NK-92 (cell line): ENCODE measurements around the gene TMTC1.

Experiments used
- DNase-seq: peaks from one replicate; lab custom pipeline; 2025; ENCODE audit not compliant: unreplicated experiment; lab: John Stamatoyannopoulos, UW

TMTC1 gene

DNA sequence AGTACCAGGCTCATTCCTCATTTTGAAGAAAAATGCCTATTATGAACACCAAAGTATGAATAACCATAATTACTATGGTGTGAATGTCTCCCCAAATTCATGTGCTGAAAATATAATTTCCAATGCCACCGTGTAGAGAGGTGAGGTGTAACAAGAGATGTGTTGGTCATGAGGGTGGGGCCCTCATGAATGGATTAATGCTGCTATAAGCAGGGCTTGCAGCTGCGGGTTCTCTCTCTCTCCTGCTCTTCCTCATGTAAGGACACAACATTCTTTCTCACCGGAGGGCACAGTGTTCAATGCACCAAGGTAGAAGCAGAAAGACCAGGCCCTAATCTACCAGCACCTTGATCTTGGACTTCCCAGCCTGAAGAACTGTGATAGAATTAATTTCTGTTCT, 70.0 kb downstream of the TMTC1 start:
- DNase-seq: no peak

DNA sequence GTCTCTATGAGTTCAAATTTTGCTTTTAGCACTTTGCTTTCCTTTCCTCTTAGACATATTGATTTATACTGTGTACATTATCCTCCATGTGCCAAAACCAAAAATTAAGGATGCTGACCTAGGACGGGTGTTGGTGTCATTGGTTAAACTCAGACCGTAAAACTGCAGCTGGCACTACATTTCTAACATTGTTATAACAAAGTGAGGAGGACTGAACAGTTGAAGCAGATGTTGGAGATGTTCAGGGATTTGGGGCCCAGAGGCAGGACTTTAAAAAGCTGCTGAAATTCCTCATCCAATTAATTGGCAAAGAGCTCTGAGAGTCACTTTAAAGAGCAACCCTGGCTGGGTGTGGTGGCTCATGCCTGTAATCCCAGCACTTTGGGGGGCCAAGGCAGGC, 72.4 kb downstream of the TMTC1 start:
- DNase-seq: no peak

DNA sequence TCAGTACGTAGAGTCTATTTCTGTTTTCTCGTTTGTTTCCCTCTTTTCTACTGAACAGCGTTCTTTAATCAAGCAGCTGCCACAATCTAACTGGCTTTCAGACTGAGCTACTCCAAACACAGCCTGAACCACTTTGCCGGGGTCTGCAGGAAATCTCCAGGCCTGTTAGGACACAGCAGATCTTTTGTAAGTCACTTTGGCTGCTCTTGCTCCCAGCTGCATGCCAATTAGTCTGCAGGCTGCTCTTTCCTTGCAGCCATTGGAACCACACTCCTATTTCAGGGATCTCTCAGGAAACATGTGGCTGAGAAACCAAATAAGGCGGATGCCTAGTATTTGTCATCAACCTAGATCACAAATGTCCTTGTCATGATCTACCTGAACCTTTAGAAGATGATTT, 73.6 kb downstream of the TMTC1 start:
- DNase-seq: no peak

DNA sequence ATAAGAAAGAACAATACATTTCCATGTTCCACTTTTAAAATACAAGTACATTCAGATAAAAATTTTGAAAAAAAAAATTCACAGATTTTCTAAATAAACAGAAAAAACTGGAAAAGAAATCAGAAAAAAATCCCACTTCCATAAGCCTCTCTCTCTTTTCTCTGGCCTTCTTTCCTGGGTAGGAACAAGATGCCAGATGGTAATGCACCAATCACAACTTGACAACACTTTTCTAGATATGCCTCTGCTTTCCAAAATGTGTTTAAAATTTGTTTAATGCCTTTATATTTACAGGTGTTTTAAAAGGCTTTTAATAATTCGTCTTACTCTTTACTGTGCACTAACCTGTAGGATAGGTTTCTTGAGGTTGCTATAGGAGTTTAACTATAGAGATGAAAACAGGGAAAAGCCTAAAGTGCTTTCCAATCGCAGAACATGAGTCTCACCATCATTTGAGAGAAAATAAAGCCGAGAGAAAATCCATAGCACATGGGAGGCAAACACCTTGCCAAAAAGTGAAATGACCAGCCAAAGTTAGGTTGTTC, 74.2 kb downstream of the TMTC1 start:
- no peak for DNase-seq

DNA sequence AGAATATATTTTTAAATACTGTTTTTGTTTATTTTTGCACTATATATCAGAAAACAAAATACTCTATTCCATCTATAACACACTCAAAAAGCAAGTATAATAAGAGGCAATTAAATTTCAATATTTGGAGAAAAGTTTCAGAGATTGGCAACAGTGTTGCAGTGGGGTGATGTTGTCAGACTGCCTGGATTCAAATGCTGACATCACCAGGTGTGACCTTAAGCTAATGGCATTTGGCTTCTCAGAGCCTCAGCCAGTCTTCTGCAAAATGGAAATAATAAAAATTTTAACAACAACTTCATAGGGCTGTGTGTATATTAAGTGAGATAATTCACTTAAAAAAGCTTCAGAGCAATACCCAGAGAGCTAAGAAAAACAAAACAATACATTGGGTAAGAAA, 74.7 kb downstream of the TMTC1 start:
- no peak for DNase-seq

DNA sequence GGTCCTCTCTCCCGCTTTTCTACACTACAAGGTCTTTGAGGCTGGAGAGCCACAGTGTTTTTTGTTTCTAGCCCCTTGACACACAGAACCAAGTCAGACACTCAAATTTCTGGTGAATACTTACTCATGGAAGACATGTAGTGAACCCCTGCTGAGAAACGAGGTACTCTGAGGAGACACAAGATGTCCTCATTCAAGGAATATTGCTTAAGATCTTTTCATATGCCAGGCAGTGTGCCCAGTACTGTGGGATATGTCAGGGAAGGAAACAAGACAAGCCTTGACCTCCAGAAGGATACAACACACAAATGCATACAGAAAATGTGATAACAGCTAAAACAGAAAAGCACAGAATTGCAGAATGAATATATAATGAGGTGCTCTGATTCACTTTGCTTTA, 75.9 kb downstream of the TMTC1 start:
- no peak for DNase-seq

DNA sequence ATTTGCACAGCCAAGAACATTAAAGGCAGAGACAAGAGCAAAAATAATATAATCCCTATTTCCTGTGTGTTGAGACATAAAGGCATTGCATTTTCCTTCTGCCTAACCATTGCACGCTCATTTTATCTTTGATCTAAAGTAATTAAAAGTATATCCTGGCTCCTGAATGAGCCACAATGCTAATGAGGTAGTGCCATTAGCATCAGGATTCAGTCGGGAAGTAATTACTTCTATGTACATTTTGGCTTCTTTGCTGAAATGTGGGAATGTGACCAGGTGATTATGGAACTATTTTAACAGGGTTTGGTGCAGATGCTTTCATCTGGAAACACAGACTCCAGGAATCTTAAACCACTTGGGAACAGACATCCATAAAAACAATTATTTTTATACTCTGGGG, 77.4 kb downstream of the TMTC1 start:
- no peak for DNase-seq

DNA sequence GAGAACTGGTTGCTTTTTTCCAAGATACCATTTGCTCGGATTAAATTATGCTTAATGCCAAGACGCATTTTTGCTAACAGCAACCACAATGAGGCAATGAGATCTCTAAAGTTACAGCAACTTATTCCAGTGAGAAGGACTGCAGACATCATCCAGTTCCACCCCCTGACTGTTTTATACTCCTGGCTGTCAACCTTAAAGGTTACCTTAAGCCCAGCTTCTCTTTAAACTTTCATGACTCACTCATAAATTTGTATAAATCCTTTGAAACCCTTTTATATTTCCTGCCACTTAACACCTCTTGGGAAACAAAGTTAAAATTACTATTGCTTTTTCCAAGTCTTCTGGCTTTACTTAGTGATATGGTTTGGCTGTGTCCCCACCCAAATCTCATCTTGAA, 80.2 kb downstream of the TMTC1 start:
- DNase-seq: no peak

DNA sequence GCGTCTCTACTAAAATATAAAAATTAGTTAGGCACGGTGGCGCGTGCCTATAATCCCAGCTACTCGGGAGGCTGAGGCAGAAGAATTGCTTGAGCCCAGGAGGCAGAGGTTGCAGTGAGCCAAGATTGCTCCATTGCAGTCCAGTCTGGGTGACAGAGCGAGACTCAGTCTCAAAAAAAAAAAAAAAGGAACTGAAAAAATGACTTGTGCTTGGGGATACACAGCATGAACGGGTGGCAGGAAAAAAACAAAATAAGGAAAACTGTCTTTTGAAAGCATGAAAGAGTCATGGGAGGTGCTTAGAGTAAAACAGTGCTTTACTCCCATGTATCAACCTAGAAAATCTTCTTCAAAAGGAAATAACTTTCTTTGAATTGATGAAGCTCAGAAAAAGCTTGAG, 80.8 kb downstream of the TMTC1 start:
- DNase-seq: no peak

DNA sequence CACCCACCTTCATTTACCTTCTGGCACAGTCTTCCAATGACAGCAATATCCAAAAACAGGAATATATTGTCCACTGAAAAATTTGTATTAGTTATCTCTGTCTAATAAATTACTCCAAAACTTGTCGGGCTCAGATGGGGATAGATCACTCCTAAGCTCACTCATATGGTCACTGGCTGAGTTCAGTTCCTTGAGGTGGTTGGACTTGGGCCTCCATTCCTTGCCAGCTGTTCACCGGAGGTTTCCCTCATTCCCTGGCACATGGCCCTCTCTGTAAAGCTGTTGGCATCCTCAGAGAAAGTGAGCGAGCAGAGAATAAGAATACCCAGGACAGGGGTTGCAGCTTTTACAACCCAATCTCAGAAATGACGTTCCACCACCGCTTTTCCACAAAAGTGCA, 81.5 kb downstream of the TMTC1 start:
- DNase-seq: no peak

DNA sequence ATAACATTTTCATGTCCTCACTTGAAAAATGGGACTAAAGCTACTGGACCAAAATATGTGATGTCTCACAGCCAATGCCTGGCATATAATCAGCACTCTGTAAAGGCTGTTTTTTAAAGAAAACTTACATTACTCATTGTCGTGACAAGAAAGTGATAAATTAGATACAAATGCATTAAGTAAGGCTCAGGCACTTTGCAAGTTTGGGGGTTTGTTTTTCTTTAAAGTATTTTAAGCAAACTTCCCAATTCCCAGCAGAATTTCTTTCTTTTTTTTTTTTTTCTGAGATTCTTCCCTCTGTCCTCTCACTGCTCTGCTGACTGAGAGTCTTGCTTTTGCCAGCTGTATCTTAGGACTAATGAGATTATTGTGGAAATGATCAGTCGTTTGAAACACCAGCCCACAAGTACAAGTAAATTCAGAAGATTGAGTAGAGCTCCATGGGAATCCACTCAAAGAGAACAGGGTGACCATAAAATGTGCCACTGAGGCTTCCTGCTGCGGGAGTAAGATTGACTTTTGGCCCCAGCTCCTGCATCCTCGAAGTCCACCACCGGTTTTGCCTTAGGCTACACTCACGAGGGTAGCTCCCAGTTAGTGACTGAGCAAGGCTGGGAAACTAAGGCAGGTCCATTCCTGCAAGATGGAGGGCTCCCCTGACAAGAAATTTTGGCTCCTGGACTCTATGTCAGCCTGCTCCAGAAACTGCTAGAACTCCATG, 82.8 kb downstream of the TMTC1 start:
- no peak for DNase-seq

DNA sequence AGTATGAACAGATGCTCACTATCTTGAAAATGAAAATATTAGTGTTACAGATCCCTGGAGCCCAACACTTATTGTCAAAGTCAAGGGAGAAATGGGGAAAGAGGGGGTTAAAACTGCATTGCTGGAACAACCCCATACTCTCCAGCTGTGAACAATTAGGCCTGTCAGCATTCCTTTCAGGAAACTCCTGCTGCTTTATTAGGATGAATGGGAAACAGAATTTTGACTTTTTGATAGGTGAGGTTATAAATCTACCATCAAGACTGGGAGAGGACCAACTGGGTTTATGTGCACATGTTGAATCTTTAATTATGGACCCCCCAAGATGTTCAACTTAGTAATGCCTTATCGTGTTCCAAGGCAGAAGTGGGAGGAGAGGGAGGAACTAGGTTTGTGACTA, 85.0 kb downstream of the TMTC1 start:
- no peak for DNase-seq

DNA sequence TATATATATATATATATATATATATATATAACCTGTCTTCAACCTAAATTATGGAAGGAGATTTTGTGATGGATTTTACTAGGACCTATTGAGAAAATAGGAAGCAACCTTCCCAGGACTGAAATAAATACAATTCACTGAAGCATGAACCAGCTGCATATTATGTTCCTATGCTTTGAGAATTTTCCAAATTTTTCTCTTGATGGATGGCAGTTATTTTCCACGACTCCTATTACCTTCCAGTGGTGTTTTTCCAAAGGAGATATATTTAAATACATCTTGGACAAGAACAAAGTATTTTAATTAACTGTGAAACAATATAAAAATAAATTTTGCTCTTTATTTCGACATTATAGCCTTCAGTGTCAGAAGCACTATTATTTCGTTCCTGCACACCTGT, 87.9 kb downstream of the TMTC1 start:
- DNase-seq: no peak

DNA sequence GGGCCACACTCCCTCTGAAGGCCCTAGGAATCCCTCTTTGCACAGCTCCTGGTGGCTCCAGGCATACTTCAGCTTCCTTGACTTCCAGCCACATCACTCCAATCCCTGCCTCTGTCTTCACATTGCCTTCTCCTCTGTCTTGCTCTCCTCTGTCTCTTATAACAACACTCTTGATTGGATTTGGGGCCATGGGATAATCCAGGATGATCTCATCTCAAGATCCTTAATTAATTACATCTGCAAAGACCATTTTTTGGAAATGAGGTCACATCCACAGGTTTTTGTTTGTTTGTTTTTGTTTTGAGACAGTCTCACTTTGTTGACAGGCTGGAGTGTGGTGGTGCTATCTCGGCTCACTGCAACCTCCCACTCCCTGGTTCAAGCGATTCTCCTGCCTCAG, 88.7 kb downstream of the TMTC1 start:
- no peak for DNase-seq

DNA sequence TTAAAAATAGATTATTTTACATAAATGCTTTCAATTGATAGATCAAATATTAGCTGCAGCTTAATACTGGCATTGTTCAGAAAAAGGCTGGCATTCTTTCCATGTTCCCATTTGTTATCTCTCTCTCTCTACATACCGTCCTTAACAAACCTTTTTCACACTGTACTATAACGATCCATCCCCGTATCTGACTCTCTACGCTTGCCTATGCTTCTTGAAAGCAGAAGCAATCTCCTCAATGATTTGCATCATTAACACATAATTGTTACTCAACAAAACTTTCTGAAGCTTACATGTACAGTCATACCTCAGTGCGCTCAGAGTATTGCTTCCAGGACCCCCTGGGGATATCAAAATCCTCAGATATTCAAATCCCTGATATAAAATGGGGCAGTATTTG, 89.7 kb downstream of the TMTC1 start:
- no peak for DNase-seq

DNA sequence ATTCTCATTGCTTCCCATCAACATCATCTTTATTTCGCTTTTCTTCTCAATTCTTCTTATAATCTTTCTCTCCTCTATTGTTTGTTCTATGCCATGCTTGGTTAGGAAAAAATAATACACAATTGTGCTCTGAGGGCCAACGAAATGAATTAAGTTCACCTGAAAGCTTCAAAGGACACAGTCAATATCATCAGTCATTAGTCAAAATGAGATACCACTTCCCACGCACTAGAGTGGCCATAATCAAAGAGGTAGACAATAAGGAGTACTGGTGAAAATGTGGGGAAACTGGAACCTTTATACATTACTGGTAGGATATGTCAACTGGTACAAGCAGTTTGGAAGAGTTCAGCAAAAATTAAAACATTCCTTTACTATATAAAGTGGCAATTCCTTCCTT, 91.5 kb downstream of the TMTC1 start:
- DNase-seq: no peak

DNA sequence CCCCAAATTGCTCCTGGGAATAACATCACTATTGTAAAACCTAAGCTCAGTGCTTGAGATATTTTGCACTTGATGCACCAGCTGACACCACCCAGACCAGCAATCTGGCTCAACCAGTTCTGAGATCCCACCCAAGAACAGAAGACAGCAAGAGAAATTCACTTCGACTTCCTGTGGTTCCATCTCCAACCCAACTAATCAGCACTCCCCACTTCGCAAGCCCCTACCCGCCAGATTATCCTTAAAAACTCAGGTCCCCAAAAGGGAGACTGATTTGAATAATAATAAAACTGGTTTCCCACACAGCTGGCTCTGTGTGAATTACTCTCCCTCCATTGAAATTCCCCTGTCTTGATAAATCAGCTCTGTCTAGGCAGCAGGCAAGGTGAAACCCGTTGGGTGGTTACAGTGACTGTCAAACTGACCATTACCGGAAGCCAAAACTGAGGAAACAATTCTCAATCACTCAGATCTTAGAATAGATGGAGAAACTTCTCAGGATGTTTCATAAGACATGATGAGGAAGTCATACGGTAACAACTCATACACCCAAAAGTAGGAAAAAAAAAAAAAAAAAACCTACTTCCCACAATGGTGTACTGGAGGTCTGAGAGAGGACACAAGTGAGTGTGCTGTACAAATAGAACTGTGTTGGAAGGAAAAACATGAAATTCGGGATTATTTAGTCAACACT, 92.4 kb downstream of the TMTC1 start:
- DNase-seq: no peak

DNA sequence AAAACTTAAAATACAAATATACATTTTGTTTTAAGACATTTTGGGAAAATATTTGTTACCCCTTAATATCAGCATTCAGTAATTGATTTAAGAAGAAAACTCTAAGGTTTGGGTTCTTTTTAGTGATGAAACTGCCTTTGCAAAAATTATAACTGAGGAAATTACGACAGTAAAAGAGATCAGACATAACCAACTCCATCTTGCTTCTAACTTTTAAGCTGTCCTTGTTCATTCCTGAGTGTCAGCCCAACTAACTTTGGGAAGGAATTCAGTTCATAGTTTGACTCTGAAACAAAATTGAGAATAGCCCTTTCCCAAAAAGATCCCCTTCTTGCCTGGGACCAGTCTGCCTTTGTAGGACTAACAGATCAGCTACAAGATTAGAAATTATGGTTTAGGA, 93.0 kb downstream of the TMTC1 start:
- no peak for DNase-seq

DNA sequence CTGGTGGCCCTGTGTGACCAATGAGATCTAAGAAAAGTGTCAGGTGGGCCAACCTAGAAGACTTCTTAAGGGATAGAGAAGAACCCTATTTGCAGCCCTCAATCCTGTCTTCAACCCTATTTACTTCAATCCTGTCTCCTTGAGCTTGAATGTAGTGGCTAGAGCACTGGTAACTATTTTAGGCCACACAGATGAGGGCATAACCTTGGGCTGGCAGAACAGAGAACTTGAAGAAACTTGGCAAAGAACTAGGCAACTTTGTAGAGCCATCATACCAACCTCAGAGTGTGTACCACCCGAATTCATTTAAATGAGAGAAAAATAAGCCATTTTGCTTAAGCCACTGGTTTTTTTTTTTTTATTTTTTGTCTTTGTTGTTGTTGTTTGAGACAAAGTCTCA, 94.8 kb downstream of the TMTC1 start:
- no peak for DNase-seq

DNA sequence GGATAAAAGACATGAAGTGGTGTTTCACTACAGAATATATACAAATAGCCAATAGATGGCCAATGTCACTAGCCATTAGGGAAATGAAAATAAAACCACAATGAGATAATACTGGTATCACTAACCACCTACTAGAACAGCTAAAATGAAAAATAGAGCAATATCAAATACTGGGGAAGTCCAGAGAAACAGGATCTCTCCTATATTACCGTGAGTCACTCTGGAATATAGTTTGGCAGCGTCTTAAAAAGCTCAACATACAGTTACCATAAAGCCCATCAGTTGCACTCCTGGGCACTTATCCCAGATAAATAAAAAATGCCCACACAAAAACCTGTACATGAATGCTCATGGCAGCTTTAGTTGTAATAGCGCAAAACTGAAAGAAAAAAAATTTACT, 101.7 kb downstream of the TMTC1 start:
- no peak for DNase-seq

DNA sequence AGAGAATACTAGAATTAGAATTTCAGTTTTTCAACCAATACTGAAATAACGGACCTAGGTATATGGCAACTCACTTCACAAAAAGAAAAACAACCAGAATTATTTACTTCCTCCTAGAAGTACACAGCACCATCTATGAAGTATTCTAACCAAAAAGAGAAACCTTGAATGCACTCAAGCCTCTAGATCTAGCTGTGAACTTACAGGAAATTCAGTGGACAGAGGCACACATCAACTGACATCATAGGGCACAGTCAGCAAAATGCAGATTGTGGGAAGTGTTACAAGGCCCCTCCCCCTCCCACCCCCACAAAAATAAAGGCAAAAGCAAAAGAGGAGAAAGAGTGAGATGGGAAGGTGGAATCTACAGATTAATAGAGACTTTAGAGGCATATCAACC, 102.4 kb downstream of the TMTC1 start:
- DNase-seq: no peak

DNA sequence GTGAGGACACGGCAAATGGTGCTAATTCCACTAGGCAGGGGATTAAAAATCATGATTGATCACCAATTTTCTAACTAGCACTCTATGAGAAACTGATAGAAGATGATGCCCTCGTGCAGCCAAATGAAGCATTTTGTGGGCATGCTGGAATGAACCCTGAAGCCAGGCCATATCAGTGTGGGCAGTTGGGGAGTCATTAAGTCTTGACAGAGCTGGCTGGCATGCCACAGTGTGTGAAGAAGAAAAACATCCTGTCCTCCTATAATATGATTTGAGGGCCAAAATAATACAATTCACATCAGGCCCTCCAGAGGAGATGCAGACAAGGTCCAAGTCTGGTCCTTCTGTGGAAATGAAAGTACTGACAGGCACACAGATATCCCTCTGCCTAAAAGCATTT, 107.1 kb downstream of the TMTC1 start:
- DNase-seq: no peak

DNA sequence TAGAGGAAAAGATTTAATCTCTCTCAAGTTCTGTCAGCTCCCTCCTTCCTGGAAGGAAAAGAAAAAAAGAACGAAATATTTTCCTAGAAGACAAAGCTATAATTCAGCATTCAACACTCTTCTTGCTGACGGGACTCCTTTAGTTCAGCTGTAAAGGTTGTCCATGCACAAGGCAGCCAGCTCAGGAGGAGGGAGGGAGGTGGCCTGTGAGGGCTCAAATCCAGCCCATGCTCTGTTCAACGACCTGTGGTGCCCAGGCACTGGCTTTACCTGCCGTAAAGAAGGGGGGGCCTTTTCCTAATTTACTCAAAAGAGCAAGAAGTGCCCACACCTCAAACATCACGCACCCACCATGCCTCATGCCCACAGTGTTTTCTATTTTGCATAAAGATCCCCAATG, 109.3 kb downstream of the TMTC1 start:
- DNase-seq: no peak
